ENCODE results near the gene BTBD10. TPM values are rescaled to one million over a fixed set of nuclear protein-coding genes. Genes with fewer than 3 reads are reported as not detected.

BTBD10 gene
- total RNA-seq, 1 experiment from 2014 or later: 30.2 TPM

DNA sequence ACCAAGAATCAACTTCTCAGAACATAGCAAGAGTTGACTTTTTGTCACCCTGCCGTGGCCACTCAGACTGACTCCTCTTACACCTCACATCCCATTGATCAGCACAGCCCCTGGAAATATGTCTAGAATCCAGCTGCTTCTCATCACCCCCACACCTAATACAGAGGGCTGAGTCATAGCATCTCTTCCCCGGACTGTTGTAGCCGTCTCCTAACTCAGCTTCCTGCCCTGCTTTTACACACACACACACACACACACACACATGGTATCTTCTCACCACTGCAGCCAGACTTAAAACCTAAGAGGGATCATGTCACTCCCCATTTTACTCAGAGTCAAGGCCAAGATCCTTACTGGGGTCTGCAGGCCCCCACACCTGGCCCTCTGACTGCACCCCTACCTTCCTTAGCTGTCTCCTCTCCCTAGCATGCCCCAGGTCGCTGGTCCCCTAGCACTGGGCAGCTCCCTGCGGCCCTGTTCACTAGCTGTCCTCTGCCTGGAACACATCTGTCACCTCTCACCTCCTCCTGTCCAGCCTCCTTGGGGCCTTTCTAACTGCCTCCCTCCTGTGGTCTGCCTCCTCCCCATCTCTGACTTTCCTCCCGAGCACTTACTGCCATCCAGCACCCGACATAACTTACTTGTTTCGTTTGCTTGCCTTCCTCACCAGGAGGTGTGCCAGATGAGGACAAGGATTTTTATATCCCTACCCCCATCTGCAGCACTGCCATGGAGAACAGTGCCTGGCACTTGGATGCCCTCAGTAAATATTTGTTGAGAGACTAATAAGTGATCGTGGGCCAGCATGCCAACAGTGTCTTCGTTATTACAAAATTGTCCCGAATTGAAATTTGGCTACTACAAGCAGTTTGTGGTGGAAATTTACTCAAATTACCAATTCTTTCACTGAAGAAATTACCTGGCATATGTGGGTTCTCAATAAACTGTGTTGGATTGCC lies 123.5 kb downstream of the BTBD10 start:
- no peaks in the 10 kb centered on the region for H3K79me2 ChIP-seq (ENCODE audit: low read length)
- intact Hi-C loops (cut with micrococcal nuclease): loop anchor here (2.0 to 10.0 kb wide), 3 partner anchors 79 to 375 kb away; no protein-coding TSS in a partner anchor
- peak overlapping the region; percentile 74 for H3K4me2 ChIP-seq (ENCODE audit: low read length)
- H3K9ac ChIP-seq (ENCODE audit: low read length): peak overlapping the region; percentile 65
- H3K9me3 ChIP-seq (ENCODE audit: low read length): no peaks in the 10 kb centered on the region
- no peaks in the 10 kb centered on the region for H4K20me1 ChIP-seq (ENCODE audit: low read length)
- peaks cover 52% of the 10 kb centered on the region for H3K4me1 ChIP-seq (ENCODE audit: insufficient read depth, low read length)
- ATAC-seq (peak; percentile 72), DNase-seq (peak; percentile 75)
- H3K27ac ChIP-seq (ENCODE audit: low read length): peak overlapping the region; percentile 91
- TF ChIP-seq EZH2 (IDR thresholded peaks at IDR 0.05; ENCODE audit: low read length, unreplicated experiment) (no peak), CTCF (conservative IDR thresholded peaks at IDR 0.05; ENCODE audit: low read depth, low read length) (no peak), EZH2phosphoT487 (IDR thresholded peaks at IDR 0.05; ENCODE audit: borderline replicate concordance, low read length) (no peak)
- no peaks in the 10 kb centered on the region for H3K9me2 ChIP-seq (replicated peaks; ENCODE audit: low read length)
- peak overlapping the region; percentile 54 for H2AFZ ChIP-seq (ENCODE audit: low read length)
- H3F3A ChIP-seq (ENCODE audit: low read length, unreplicated experiment): no peaks in the 10 kb centered on the region
- peak overlapping the region; percentile 55 for H3K4me3 ChIP-seq (ENCODE audit: low read length)
- ChIA-PET POLR2A (ENCODE audit: unreplicated experiment) (no interaction called here), CTCF (interaction anchor here (0.5 to 1.8 kb wide), 3 partner anchors 84 to 129 kb away, joined by 3 to 11 read pairs (median 3); no protein-coding TSS in a partner anchor)
- no peaks in the 10 kb centered on the region for H3K27me3 ChIP-seq (ENCODE audit: low read length)
- no peaks in the 10 kb centered on the region for H3K36me3 ChIP-seq (ENCODE audit: low read depth, low read length)
- no TSS peak for BruUV-seq (replicated peaks)

DNA sequence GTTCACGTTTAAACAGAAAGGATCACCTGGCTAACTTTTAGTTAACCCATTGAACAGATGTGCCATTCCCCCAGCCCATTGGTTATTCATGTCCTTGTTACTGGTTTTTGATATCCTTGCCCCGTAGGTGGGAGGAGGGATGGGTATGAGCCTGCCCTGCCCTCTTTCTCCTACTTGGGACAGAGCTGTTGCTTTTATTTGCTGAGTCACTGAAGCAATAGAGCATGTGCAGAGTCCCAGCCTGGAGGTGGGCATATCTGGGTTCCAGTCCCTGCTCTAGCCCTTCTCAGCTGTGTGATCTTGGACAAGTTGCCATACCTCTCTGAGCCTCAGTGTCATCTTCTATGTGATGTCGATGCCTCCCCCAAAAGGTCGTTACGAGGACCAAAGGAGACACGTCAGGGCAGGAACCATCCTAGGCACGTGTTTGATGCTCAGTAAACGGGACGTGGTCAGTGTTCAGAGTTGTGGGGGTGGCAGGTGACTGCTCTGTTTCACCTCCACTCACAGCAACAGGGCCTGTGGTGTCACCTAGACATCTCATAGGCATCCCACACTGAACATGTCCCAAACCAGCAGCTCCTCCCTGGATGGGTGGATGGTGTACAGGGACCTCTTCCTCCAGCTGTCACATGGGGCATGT lies 124.5 kb downstream of the BTBD10 start:
- intact Hi-C loops (cut with micrococcal nuclease): loop anchor here (2.0 to 10.0 kb wide), 3 partner anchors 78 to 374 kb away; no protein-coding TSS in a partner anchor
- DNase-seq: peak; percentile 58
- POLR2A ChIA-PET (ENCODE audit: unreplicated experiment): interaction anchor here (0.6 to 0.8 kb wide), 2 partner anchors 57 to 122 kb away, joined by 3 to 7 read pairs; no protein-coding TSS in a partner anchor

More for the DNA sequence above, 124.5 kb downstream of the BTBD10 start:
- TF ChIP-seq EZH2 (IDR thresholded peaks at IDR 0.05; ENCODE audit: low read length, unreplicated experiment): no peak
- no peak for TF ChIP-seq CTCF (conservative IDR thresholded peaks at IDR 0.05; ENCODE audit: low read depth, low read length)
- no peak for TF ChIP-seq EZH2phosphoT487 (IDR thresholded peaks at IDR 0.05; ENCODE audit: borderline replicate concordance, low read length)
- H3K4me3 ChIP-seq (ENCODE audit: low read length): peak overlapping the region; percentile 54
- H3K4me2 ChIP-seq (ENCODE audit: low read length): peak overlapping the region; percentile 74
- H4K20me1 ChIP-seq (ENCODE audit: low read length): no peaks in the 10 kb centered on the region
- H3K36me3 ChIP-seq (ENCODE audit: low read depth, low read length): no peaks in the 10 kb centered on the region
- CTCF ChIA-PET: interaction anchor here (0.5 to 1.8 kb wide), 4 partner anchors 81 to 128 kb away, joined by 3 to 11 read pairs (median 3); no protein-coding TSS in a partner anchor
- no peaks in the 10 kb centered on the region for H3K79me2 ChIP-seq (ENCODE audit: low read length)
- no peaks in the 10 kb centered on the region for H3K9me2 ChIP-seq (replicated peaks; ENCODE audit: low read length)
- peak overlapping the region; percentile 63 for H2AFZ ChIP-seq (ENCODE audit: low read length)
- no TSS peak for BruUV-seq (replicated peaks)
- H3K27ac ChIP-seq (ENCODE audit: low read length): peak overlapping the region; percentile 91
- ATAC-seq: peak; percentile 52
- no peaks in the 10 kb centered on the region for H3K27me3 ChIP-seq (ENCODE audit: low read length)
- H3F3A ChIP-seq (ENCODE audit: low read length, unreplicated experiment): no peaks in the 10 kb centered on the region
- H3K4me1 ChIP-seq (ENCODE audit: insufficient read depth, low read length): peaks cover 61% of the 10 kb centered on the region
- peak overlapping the region; percentile 54 for H3K9ac ChIP-seq (ENCODE audit: low read length)
- H3K9me3 ChIP-seq (ENCODE audit: low read length): no peaks in the 10 kb centered on the region

Data from PC-3 (cell line).